Effector memory CD4-positive, alpha-beta T cell (primary cell): ENCODE results near the gene SHISA8.

Experiments used
- DNase-seq, 3 donors: peaks; one replicate each; pipeline ENCODE4 v3.0.0-alpha.2; 2020
- H3K27ac ChIP-seq: 2 replicates; pipeline ENCODE4 v1.7.0; 2013; ENCODE audit warnings: mild to moderate bottlenecking, low read length, moderate library complexity; ENCODE audit not compliant: insufficient read depth, poor library complexity, severe bottlenecking
- H3K27me3 ChIP-seq: replicated peaks from 2 replicates; pipeline ENCODE4 v1.7.0; 2013; ENCODE audit warnings: mild to moderate bottlenecking, low read length; ENCODE audit not compliant: insufficient read depth, control insufficient read depth, poor library complexity, severe bottlenecking
- H3K36me3 ChIP-seq: 2 replicates; pipeline ENCODE4 v1.7.0; 2013; ENCODE audit warnings: mild to moderate bottlenecking, low read length, moderate library complexity; ENCODE audit not compliant: control insufficient read depth, insufficient read depth
- H3K4me1 ChIP-seq: 2 replicates; pipeline ENCODE4 v1.7.0; 2013; ENCODE audit warnings: low read length, mild to moderate bottlenecking; ENCODE audit not compliant: control insufficient read depth, insufficient read depth, poor library complexity, severe bottlenecking
- H3K4me3 ChIP-seq: 2 replicates; pipeline ENCODE4 v1.7.0; 2013; ENCODE audit warnings: low read length, low read depth, mild to moderate bottlenecking; ENCODE audit not compliant: insufficient read depth, poor library complexity, severe bottlenecking
- H3K9me3 ChIP-seq: 2 replicates; pipeline ENCODE4 v1.7.0; 2013; ENCODE audit warnings: mild to moderate bottlenecking, low read length, moderate library complexity; ENCODE audit not compliant: control insufficient read depth

Gene SHISA8

GRCh38 chr22:41933411-41934177 lies 18.7 kb upstream of the SHISA8 start:
- Histone ChIP-seq H3K27me3 (no peaks in the 10 kb centered on the region), H3K9me3 (no peaks in the 10 kb centered on the region), H3K4me3 (no peak overlapping the region), H3K36me3 (no peaks in the 10 kb centered on the region), H3K27ac (no peak overlapping the region), H3K4me1 (peaks cover 2% of the 10 kb centered on the region)
- DNase-seq, result no peak

GRCh38 chr22:41932353-41932752 lies 17.5 kb upstream of the SHISA8 start:
- H3K4me3 ChIP-seq, result no peak overlapping the region
- H3K27ac ChIP-seq, result no peak overlapping the region
- H3K27me3 ChIP-seq, result no peaks in the 10 kb centered on the region
- H3K9me3 ChIP-seq, result no peaks in the 10 kb centered on the region
- H3K36me3 ChIP-seq, result no peaks in the 10 kb centered on the region
- DNase-seq, result no peak
- H3K4me1 ChIP-seq, result peaks cover 4% of the 10 kb centered on the region

GRCh38 chr22:41931701-41932269 lies 16.9 kb upstream of the SHISA8 start:
- Histone ChIP-seq H3K27ac (no peak overlapping the region), H3K9me3 (no peaks in the 10 kb centered on the region), H3K27me3 (no peaks in the 10 kb centered on the region), H3K4me3 (no peak overlapping the region), H3K36me3 (no peaks in the 10 kb centered on the region), H3K4me1 (peaks cover 4% of the 10 kb centered on the region)
- DNase-seq, result no peak

- peaks cover 4% of the 10 kb centered on the region for H3K4me1 ChIP-seq
- H3K9me3 ChIP-seq, result no peaks in the 10 kb centered on the region
- H3K27ac ChIP-seq, result no peak overlapping the region
- no peak for DNase-seq
- no peak overlapping the region for H3K4me3 ChIP-seq
- no peaks in the 10 kb centered on the region for H3K27me3 ChIP-seq
- no peaks in the 10 kb centered on the region for H3K36me3 ChIP-seq
Measured at GRCh38 chr22:41929418-41929810, 14.5 kb upstream of the SHISA8 start.

GRCh38 chr22:41928593-41929417 lies 13.9 kb upstream of the SHISA8 start:
- Histone ChIP-seq H3K36me3 (no peaks in the 10 kb centered on the region), H3K27me3 (no peaks in the 10 kb centered on the region), H3K27ac (no peak overlapping the region), H3K4me3 (no peak overlapping the region), H3K4me1 (peaks cover 4% of the 10 kb centered on the region), H3K9me3 (no peaks in the 10 kb centered on the region)
- DNase-seq, result no peak

- Histone ChIP-seq H3K27ac (no peak overlapping the region), H3K4me1 (peaks cover 4% of the 10 kb centered on the region), H3K36me3 (no peaks in the 10 kb centered on the region), H3K9me3 (no peaks in the 10 kb centered on the region), H3K4me3 (no peak overlapping the region), H3K27me3 (no peaks in the 10 kb centered on the region)
- no peak for DNase-seq
Measured at GRCh38 chr22:41927813-41928212, 12.9 kb upstream of the SHISA8 start.

- H3K27me3 ChIP-seq, result no peaks in the 10 kb centered on the region
- H3K27ac ChIP-seq, result no peak overlapping the region
- H3K36me3 ChIP-seq, result no peaks in the 10 kb centered on the region
- peaks cover 4% of the 10 kb centered on the region for H3K4me1 ChIP-seq
- peak; percentile 56 to 67 (median 65) for DNase-seq
- no peaks in the 10 kb centered on the region for H3K9me3 ChIP-seq
- peak overlapping the region; percentile 63 for H3K4me3 ChIP-seq
Measured at GRCh38 chr22:41925783-41926460, 11.0 kb upstream of the SHISA8 start.

GRCh38 chr22:41923595-41924276 lies 8.9 kb upstream of the SHISA8 start:
- Histone ChIP-seq H3K4me1 (peaks cover 13% of the 10 kb centered on the region), H3K36me3 (no peaks in the 10 kb centered on the region), H3K9me3 (no peaks in the 10 kb centered on the region), H3K27ac (no peak overlapping the region), H3K27me3 (no peaks in the 10 kb centered on the region), H3K4me3 (no peak overlapping the region)
- DNase-seq, result no peak

GRCh38 chr22:41922940-41923594 lies 8.2 kb upstream of the SHISA8 start:
- Histone ChIP-seq H3K4me1 (peaks cover 11% of the 10 kb centered on the region), H3K9me3 (no peaks in the 10 kb centered on the region), H3K27ac (no peak overlapping the region), H3K4me3 (no peak overlapping the region), H3K27me3 (no peaks in the 10 kb centered on the region), H3K36me3 (no peaks in the 10 kb centered on the region)
- DNase-seq, result no peak
